ENCODE data around the gene NXPE1. TPM values are rescaled to one million over a fixed set of nuclear protein-coding genes. Genes with fewer than 3 reads are reported as not detected.
"Not testable (repeated sequence)": the region's sequence is repeated elsewhere in the genome, so short reads cannot be mapped to it uniquely, and the experiment has no call there.

The NXPE1 gene
- total RNA-seq (not detected in 2 replicates), polyA plus RNA-seq (not detected in 2 replicates), polyA minus RNA-seq (not detected in 2 replicates)
- not detected for total RNA-seq (2013)

DNA sequence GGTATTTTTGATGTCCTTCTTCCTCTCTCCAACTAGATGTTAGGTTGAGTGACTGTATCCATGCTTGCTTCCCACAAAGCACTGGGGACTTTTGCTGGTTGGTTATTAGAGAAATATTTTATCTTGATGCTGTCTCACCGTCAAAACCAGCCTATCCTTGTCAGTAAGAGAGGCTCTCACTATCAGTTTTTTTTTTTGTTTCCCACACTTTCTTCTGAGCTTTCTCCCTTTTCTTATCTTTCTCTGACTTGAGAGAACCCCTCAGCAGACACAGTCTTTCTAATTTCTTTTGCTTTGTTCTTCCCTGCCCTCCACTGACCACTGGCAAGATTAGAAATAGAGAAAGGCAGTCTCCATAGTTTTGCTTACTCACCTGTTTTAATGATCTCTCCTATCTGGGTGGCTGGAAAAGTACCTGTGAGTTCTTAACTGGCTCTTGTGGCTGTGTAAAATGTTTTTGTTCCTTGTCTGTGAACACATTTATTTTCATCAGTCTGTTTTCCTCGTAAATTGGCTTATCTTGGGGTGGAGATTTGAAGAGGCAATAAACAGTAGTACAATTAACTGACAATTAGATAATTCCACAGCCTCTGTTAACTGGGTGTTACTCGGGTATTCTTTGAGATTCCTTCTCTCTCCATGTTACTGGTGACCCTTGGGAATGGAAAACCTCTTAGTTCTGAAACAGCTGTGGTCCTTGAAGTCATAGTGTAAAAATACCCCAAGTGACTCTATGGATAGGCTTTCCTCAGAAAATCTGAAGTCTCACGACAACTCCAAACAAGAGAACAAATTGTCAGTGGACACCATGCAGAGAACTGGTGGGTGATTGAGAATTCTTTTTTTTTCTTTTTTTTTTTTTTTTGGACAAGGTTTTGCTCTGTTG lies at the start of gene NXPE1:
Gene NXPE1, minus strand, starts transcription at position 457 of the 886 bp plus-strand sequence. CDS start 8,680 bp downstream, outside the sequence.
- no peak within 1 kb of the TSS for H3K27ac Mint-ChIP-seq
- no peak within 1 kb of the TSS for H3K9ac ChIP-seq (ENCODE audit: low read length)
- no peak within 1 kb of the TSS for H3K4me3 Mint-ChIP-seq
- ChIA-PET CTCF (no interaction called here), POLR2A (no interaction called here)
- no peaks in the 10 kb centered on the region for H3K9me3 ChIP-seq (ENCODE audit: control extremely low read depth in 1 of 3, control insufficient read depth in 2 of 3, insufficient read depth in 1 of 3, low read length in 2 of 3)
- H3K9me3 Mint-ChIP-seq (ENCODE audit: insufficient read depth) = no peaks in the 10 kb centered on the region
- no peak within 1 kb of the TSS for H3K4me3 ChIP-seq (ENCODE audit: control extremely low read depth in 1 of 5, extremely low read depth in 1 of 5, insufficient read depth in 1 of 5, low read depth in 2 of 5, low read length in 4 of 5)
- intact Hi-C loops (cut with micrococcal nuclease) = no loop called here
- ATAC-seq (ENCODE audit: low read depth) (no peak), DNase-seq (no peak)
- H3K36me3 ChIP-seq (replicated peaks in 1 of 2; ENCODE audit: control extremely low read depth in 1 of 2, control insufficient read depth in 1 of 2, extremely low read depth in 1 of 2, insufficient read depth in 2 of 2, low read length in 1 of 2) = no peaks in the 10 kb centered on the region
- no peak within 1 kb of the TSS for H3K27ac ChIP-seq (ENCODE audit: low read length in 2 of 2)
- H3K27me3 Mint-ChIP-seq = peaks cover 12% of the 10 kb centered on the region
- no peaks in the 10 kb centered on the region for H3K79me2 ChIP-seq (ENCODE audit: control insufficient read depth, insufficient read depth, low read length)
- peaks cover 0 to 4% (median 0%) of the 10 kb centered on the region in 4 experiments for H3K27me3 ChIP-seq (replicated peaks in 1 of 4; ENCODE audit: control extremely low read depth in 1 of 4, control insufficient read depth in 3 of 4, insufficient read depth in 4 of 4, low read length in 3 of 4)
- no peaks in the 10 kb centered on the region for H3K4me1 Mint-ChIP-seq
- H3K4me1 ChIP-seq (ENCODE audit: control insufficient read depth in 2 of 2, insufficient read depth in 2 of 2, low read length in 2 of 2) = no peaks in the 10 kb centered on the region
- TF ChIP-seq CTCF (IDR thresholded peaks at IDR 0.05) (no peak), EZH2 (IDR thresholded peaks at IDR 0.05; ENCODE audit: borderline replicate concordance, insufficient read depth, low read depth, low read length, poor library complexity, severe bottlenecking) (no peak)
- no peak within 1 kb of the TSS for H2AFZ ChIP-seq (ENCODE audit: insufficient read depth, low read depth, low read length, poor library complexity, severe bottlenecking)
- WGBS (ENCODE audit: insufficient coverage) = no CpG with 5 or more reads among the region's 4 CpGs
- no peak within 1 kb of the TSS for H3K4me2 ChIP-seq (replicated peaks; ENCODE audit: low read depth, low read length, poor library complexity, severe bottlenecking)
- H4K20me1 ChIP-seq (ENCODE audit: control insufficient read depth, insufficient read depth, low read length, poor library complexity, severe bottlenecking) = no peaks in the 10 kb centered on the region

- Histone ChIP-seq H3K9me3 (ENCODE audit: control extremely low read depth in 1 of 3, control insufficient read depth in 2 of 3, insufficient read depth in 1 of 3, low read length in 2 of 3) (no peaks in the 10 kb centered on the region), H4K20me1 (ENCODE audit: control insufficient read depth, insufficient read depth, low read length, poor library complexity, severe bottlenecking) (no peaks in the 10 kb centered on the region), H3K27ac (ENCODE audit: low read length in 2 of 2) (no peak overlapping the region), H2AFZ (ENCODE audit: insufficient read depth, low read depth, low read length, poor library complexity, severe bottlenecking) (no peak overlapping the region), H3K27me3 (replicated peaks in 1 of 4; ENCODE audit: control extremely low read depth in 1 of 4, control insufficient read depth in 3 of 4, insufficient read depth in 4 of 4, low read length in 3 of 4) (no peaks in the 10 kb centered on the region), H3K79me2 (ENCODE audit: control insufficient read depth, insufficient read depth, low read length) (no peaks in the 10 kb centered on the region), H3K9ac (ENCODE audit: low read length) (no peak overlapping the region), H3K36me3 (replicated peaks in 1 of 2; ENCODE audit: control extremely low read depth in 1 of 2, control insufficient read depth in 1 of 2, extremely low read depth in 1 of 2, insufficient read depth in 2 of 2, low read length in 1 of 2) (no peaks in the 10 kb centered on the region), H3K4me3 (ENCODE audit: control extremely low read depth in 1 of 5, extremely low read depth in 1 of 5, insufficient read depth in 1 of 5, low read depth in 2 of 5, low read length in 4 of 5) (no peak overlapping the region), H3K4me2 (replicated peaks; ENCODE audit: low read depth, low read length, poor library complexity, severe bottlenecking) (no peak overlapping the region), H3K4me1 (ENCODE audit: control insufficient read depth in 2 of 2, insufficient read depth in 2 of 2, low read length in 2 of 2) (no peaks in the 10 kb centered on the region)
- Mint-ChIP-seq H3K4me3 (no peak overlapping the region), H3K9me3 (ENCODE audit: insufficient read depth) (peaks cover 3% of the 10 kb centered on the region), H3K4me1 (no peaks in the 10 kb centered on the region), H3K27ac (no peak overlapping the region), H3K27me3 (no peaks in the 10 kb centered on the region)
- 95% methylated on average over 8 of the region's 9 CpGs for WGBS (ENCODE audit: insufficient coverage)
- TF ChIP-seq EZH2 (IDR thresholded peaks at IDR 0.05; ENCODE audit: borderline replicate concordance, insufficient read depth, low read depth, low read length, poor library complexity, severe bottlenecking) (no peak), CTCF (IDR thresholded peaks at IDR 0.05) (no peak)
- ATAC-seq (ENCODE audit: low read depth) (no peak), DNase-seq (no peak)
- ChIA-PET CTCF (no interaction called here), POLR2A (no interaction called here)
- intact Hi-C loops (cut with micrococcal nuclease) = no loop called here
Observed at GRCh38 chr11:114609429-114609828, 49.7 kb upstream of the NXPE1 start.

DNA sequence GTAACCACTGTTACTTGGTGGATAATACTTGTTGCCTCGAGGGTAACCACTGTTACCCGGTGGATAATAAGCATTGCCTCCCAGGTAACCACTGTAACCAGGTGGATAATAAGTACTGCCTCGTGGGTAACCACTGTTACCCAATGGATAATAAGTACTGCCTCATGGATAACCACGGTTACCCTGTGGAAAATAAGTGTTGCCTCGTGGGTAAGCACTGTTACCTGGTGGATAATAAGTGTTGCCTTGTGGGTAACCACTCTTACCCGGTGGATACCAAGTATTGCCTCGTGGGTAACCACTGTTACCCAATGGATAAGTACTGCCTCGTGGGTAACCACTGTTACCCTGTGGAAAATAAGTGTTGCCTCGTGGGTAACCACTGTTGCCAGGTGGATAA lies 48.9 kb upstream of the NXPE1 start:
- H3K27ac Mint-ChIP-seq; H3K4me2 ChIP-seq (replicated peaks; ENCODE audit: low read depth, low read length, poor library complexity, severe bottlenecking); H3K27me3 Mint-ChIP-seq; H3K4me3 Mint-ChIP-seq; H3K9me3 Mint-ChIP-seq (ENCODE audit: insufficient read depth); H3K79me2 ChIP-seq (ENCODE audit: control insufficient read depth, insufficient read depth, low read length); H3K27me3 ChIP-seq (replicated peaks in 1 of 4; ENCODE audit: control extremely low read depth in 1 of 4, control insufficient read depth in 3 of 4, insufficient read depth in 4 of 4, low read length in 3 of 4); CTCF ChIA-PET; ATAC-seq (ENCODE audit: low read depth); DNase-seq; H4K20me1 ChIP-seq (ENCODE audit: control insufficient read depth, insufficient read depth, low read length, poor library complexity, severe bottlenecking); H3K27ac ChIP-seq (ENCODE audit: low read length in 2 of 2); H3K9me3 ChIP-seq (ENCODE audit: control extremely low read depth in 1 of 3, control insufficient read depth in 2 of 3, insufficient read depth in 1 of 3, low read length in 2 of 3); POLR2A ChIA-PET; H3K4me3 ChIP-seq (ENCODE audit: control extremely low read depth in 1 of 5, extremely low read depth in 1 of 5, insufficient read depth in 1 of 5, low read depth in 2 of 5, low read length in 4 of 5); H3K4me1 ChIP-seq (ENCODE audit: control insufficient read depth in 2 of 2, insufficient read depth in 2 of 2, low read length in 2 of 2); H3K36me3 ChIP-seq (replicated peaks in 1 of 2; ENCODE audit: control extremely low read depth in 1 of 2, control insufficient read depth in 1 of 2, extremely low read depth in 1 of 2, insufficient read depth in 2 of 2, low read length in 1 of 2); H3K9ac ChIP-seq (ENCODE audit: low read length); H3K4me1 Mint-ChIP-seq; H2AFZ ChIP-seq (ENCODE audit: insufficient read depth, low read depth, low read length, poor library complexity, severe bottlenecking); intact Hi-C loops (cut with micrococcal nuclease): not testable (repeated sequence)
- 91% methylated on average over 8 of the region's 9 CpGs for WGBS (ENCODE audit: insufficient coverage)

Data from B cell (primary cell).